ENCODE measurements around the gene KRT20.
A peak's percentile ranks its signal among the peaks of the same experiment; 100 is the strongest.
"Not testable (repeated sequence)": the region's sequence is repeated elsewhere in the genome, so short reads cannot be mapped to it uniquely, and the experiment has no call there.

KRT20 gene

DNA sequence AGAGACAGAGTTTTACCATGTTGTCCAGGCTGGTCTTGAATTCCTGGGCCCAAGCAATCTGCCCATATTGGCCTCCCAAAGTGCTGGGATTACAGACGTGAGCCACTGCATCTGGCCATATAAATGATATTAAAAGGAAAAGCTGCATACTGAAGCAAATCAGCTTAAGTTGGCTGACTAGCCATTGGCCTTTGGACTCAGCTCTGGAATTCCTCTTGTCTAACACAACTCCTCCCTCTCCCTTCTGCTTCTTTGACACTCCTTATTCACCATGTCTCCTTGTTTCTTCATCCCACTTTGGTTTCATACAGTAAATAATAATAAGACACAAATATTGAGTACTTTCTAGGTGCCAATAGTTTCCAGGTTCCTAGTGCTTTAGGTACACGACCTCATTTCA, 25.5 kb downstream of the KRT20 start:
- DNase-seq (ENCODE audit: low read depth), result no peak
- H3K4me3 ChIP-seq (ENCODE audit: low read depth, low read length), result no peak overlapping the region
- in situ Hi-C loops (cut with HindIII; ENCODE audit: low sequenced_read_pairs), result no loop called here
- TF ChIP-seq, protein P1, sequence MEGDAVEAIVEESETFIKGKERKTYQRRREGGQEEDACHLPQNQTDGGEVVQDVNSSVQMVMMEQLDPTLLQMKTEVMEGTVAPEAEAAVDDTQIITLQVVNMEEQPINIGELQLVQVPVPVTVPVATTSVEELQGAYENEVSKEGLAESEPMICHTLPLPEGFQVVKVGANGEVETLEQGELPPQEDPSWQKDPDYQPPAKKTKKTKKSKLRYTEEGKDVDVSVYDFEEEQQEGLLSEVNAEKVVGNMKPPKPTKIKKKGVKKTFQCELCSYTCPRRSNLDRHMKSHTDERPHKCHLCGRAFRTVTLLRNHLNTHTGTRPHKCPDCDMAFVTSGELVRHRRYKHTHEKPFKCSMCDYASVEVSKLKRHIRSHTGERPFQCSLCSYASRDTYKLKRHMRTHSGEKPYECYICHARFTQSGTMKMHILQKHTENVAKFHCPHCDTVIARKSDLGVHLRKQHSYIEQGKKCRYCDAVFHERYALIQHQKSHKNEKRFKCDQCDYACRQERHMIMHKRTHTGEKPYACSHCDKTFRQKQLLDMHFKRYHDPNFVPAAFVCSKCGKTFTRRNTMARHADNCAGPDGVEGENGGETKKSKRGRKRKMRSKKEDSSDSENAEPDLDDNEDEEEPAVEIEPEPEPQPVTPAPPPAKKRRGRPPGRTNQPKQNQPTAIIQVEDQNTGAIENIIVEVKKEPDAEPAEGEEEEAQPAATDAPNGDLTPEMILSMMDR (IDR thresholded peaks at IDR 0.05; ENCODE audit: low read depth, low read length, missing control alignments), result no peak

DNA sequence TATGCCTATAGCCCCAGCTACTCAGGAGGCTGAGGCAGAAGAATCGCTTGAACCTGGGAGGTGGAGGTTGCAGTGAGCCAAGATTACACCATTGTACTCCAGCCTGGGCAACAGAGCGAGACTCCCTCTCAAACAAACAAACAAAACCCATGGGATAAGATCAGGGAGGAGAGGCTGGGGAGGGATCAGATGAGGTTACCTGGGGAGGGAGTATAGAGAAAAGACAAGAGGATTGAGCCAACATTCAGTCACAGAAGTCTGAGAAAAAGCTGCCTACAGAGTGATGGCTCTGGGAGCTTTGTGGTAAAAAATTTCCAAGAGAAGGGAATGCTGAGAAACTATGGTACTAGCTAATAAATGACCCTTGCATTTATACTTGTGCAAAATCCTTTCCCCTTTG, 26.4 kb downstream of the KRT20 start:
- H3K4me3 ChIP-seq (ENCODE audit: low read depth, low read length); in situ Hi-C loops (cut with HindIII; ENCODE audit: low sequenced_read_pairs); DNase-seq (ENCODE audit: low read depth): not testable (repeated sequence)

DNA sequence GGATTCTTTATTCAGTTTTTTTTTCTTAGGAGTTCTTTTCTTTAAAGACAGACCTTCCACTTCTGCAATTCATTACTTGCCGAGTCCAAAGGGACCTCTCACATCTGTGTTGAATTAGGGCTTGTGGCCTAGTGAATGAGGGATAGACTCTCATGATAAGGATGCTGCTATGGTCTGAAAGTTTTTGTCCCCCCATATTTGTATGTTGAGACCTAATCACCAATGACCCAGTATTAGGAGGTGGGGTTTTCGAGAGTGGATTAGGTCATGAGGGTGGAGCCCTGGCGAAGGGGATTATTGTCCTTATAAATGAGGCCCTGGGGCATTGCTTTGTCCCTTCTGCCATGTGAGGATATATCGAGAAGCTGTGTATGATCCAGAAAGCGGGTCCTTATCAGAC, 27.5 kb downstream of the KRT20 start:
- in situ Hi-C loops (cut with HindIII; ENCODE audit: low sequenced_read_pairs), result no loop called here
- DNase-seq (ENCODE audit: low read depth), result no peak
- H3K4me3 ChIP-seq (ENCODE audit: low read depth, low read length), result no peak overlapping the region
- TF ChIP-seq, protein P1 (IDR thresholded peaks at IDR 0.05; ENCODE audit: low read depth, low read length, missing control alignments), result no peak

GRCh38 chr17:40854175-40854814, 30.7 kb downstream of the KRT20 start:
- TF ChIP-seq, protein P1 (IDR thresholded peaks at IDR 0.05; ENCODE audit: low read depth, low read length, missing control alignments), result no peak
- peak; percentile 57 for DNase-seq (ENCODE audit: low read depth)
- no peak overlapping the region for H3K4me3 ChIP-seq (ENCODE audit: low read depth, low read length)
- in situ Hi-C loops (cut with HindIII; ENCODE audit: low sequenced_read_pairs), result no loop called here

DNA sequence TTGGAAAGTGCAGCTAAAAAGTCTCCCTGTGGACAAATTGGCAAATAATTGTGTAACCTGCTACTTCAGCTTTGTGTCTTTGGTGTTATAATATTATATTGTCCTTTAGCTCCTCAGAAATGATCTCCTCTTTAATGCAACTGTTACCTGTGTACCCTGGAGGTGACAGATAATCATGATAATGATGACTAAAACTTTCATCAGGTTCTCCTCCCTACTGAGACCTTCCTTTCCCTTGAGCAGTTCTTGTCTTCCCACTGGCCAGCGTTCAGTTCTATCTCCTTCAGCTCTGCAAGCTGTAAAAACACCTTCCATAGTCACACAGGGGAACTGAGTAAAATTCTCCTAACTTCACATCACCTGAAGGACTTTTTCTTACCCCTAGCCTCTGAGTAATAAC, 32.7 kb downstream of the KRT20 start:
- TF ChIP-seq, protein P1 (IDR thresholded peaks at IDR 0.05; ENCODE audit: low read depth, low read length, missing control alignments), result no peak
- no peak overlapping the region for H3K4me3 ChIP-seq (ENCODE audit: low read depth, low read length)
- in situ Hi-C loops (cut with HindIII; ENCODE audit: low sequenced_read_pairs), result no loop called here
- no peak for DNase-seq (ENCODE audit: low read depth)

GRCh38 chr17:40850293-40850972, 34.6 kb downstream of the KRT20 start:
- DNase-seq (ENCODE audit: low read depth), result no peak
- TF ChIP-seq, protein P1 (IDR thresholded peaks at IDR 0.05; ENCODE audit: low read depth, low read length, missing control alignments), result no peak
- H3K4me3 ChIP-seq (ENCODE audit: low read depth, low read length), result no peak overlapping the region
- in situ Hi-C loops (cut with HindIII; ENCODE audit: low sequenced_read_pairs), result no loop called here

- TF ChIP-seq, protein P1 (IDR thresholded peaks at IDR 0.05; ENCODE audit: low read depth, low read length, missing control alignments), result no peak
- in situ Hi-C loops (cut with HindIII; ENCODE audit: low sequenced_read_pairs), result no loop called here
- no peak overlapping the region for H3K4me3 ChIP-seq (ENCODE audit: low read depth, low read length)
- no peak for DNase-seq (ENCODE audit: low read depth)
These were observed 35.3 kb downstream of the KRT20 start for GRCh38 chr17:40849723-40850122.
